ENCODE measurements around the gene GJA4.

DNA sequence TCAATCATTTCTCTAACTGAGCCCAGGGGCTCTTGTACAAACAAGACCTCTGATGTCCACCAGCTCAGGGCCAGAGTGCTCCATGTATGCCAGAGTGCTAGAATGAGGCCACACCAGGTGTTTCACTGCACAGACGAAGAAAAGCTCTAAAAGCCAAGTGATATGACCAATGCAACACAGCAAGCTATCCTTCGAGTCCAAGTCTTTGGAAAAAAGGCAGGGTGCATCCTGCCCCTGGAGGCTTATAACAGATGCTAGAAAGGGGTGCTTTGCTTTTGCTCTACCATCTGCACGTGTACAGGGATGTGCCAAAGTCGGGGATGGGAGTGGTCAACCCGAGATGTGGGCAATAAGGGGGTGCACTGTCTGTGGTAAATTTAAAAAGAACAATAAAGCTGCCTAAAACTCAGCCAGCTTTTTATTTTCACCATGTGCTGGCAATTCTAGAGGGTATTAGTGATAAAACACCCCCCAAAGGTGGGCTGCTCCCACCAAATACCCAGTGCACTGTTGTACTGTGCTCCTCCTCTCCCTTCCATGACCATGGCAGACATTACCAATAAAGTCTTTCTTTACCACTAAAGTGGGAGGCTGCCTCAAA lies 34.6 kb downstream of the GJA4 start:
- no peak for TF ChIP-seq CTCF (IDR thresholded peaks at IDR 0.05; ENCODE audit: low read depth, low read length)
- TF ChIP-seq, protein P1, sequence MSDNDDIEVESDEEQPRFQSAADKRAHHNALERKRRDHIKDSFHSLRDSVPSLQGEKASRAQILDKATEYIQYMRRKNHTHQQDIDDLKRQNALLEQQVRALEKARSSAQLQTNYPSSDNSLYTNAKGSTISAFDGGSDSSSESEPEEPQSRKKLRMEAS (IDR thresholded peaks at IDR 0.05; ENCODE audit: low read depth, low read length): no peak

All from NB4 (cell line).